H9 (cell line): ENCODE measurements around the gene TET3. TPM values are rescaled to one million over a fixed set of nuclear protein-coding genes. Genes with fewer than 3 reads are reported as not detected.

Experiments
- DNase-seq: peaks from one replicate; pipeline ENCODE4 v3.0.0-alpha.2; 2017
- H2AFZ ChIP-seq: one replicate; pipeline ENCODE4 v1.6.1; 2013; ENCODE audit warnings: mild to moderate bottlenecking, low read length, control low read depth, moderate library complexity
- H2AK5ac ChIP-seq: 2 replicates; pipeline ENCODE4 v1.6.1; 2013; ENCODE audit warnings: low read length, control low read depth, mixed read lengths; ENCODE audit not compliant: insufficient read length
- H2BK120ac ChIP-seq: one replicate; pipeline ENCODE4 v1.6.1; 2013; ENCODE audit warnings: low read depth, mild to moderate bottlenecking, low read length, control low read depth, inconsistent platforms; ENCODE audit not compliant: poor library complexity, severe bottlenecking
- H2BK12ac ChIP-seq: 2 replicates; pipeline ENCODE4 v1.6.1; 2013; ENCODE audit warnings: low read length, control low read depth, mixed read lengths, low read depth; ENCODE audit not compliant: insufficient read length
- H2BK15ac ChIP-seq: 2 replicates; pipeline ENCODE4 v1.6.1; 2013; ENCODE audit warnings: low read depth, low read length, control low read depth
- H2BK20ac ChIP-seq: one replicate; pipeline ENCODE4 v1.6.1; 2013; ENCODE audit warnings: low read depth, mild to moderate bottlenecking, low read length, control low read depth, inconsistent platforms; ENCODE audit not compliant: poor library complexity, severe bottlenecking
- H2BK5ac ChIP-seq: 2 replicates; pipeline ENCODE4 v1.6.1; 2013; ENCODE audit warnings: low read length, control low read depth, mixed read lengths; ENCODE audit not compliant: insufficient read length
- H3K14ac ChIP-seq: 2 replicates; pipeline ENCODE4 v1.6.1; 2013; ENCODE audit warnings: low read length, control low read depth; ENCODE audit not compliant: insufficient read depth
- H3K18ac ChIP-seq: 2 replicates; pipeline ENCODE4 v1.6.1; 2013; ENCODE audit warnings: low read depth, mild to moderate bottlenecking, mixed read lengths, low read length, control low read depth; ENCODE audit not compliant: insufficient read length
- H3K23ac ChIP-seq: 2 replicates; pipeline ENCODE4 v1.6.1; 2013; ENCODE audit warnings: low read length, control low read depth, mixed read lengths, low read depth; ENCODE audit not compliant: insufficient read length
- H3K23me2 ChIP-seq: 2 replicates; pipeline ENCODE4 v1.6.1; 2013; ENCODE audit warnings: low read depth, mild to moderate bottlenecking, mixed read lengths, low read length, control low read depth; ENCODE audit not compliant: insufficient read length, poor library complexity, severe bottlenecking
- H3K27ac ChIP-seq: 2 replicates; pipeline ENCODE4 v1.5.1; 2013; ENCODE audit warnings: low read length, control low read depth, mixed read lengths, low read depth; ENCODE audit not compliant: insufficient read length
- H3K27me3 ChIP-seq: 2 replicates; pipeline ENCODE4 v1.6.1; 2013; ENCODE audit warnings: low read length, control low read depth, inconsistent platforms; ENCODE audit not compliant: insufficient read depth
- H3K4ac ChIP-seq: 2 replicates; pipeline ENCODE4 v1.6.1; 2013; ENCODE audit warnings: low read depth, mild to moderate bottlenecking, control low read depth, inconsistent platforms, low read length, moderate library complexity
- H3K4me1 ChIP-seq: 2 replicates; pipeline ENCODE4 v1.6.1; 2013; ENCODE audit warnings: low read length, control low read depth, inconsistent platforms; ENCODE audit not compliant: insufficient read depth
- H3K4me2 ChIP-seq: 2 replicates; pipeline ENCODE4 v1.6.1; 2013; ENCODE audit warnings: low read length, control low read depth, mixed read lengths; ENCODE audit not compliant: insufficient read length, insufficient read depth
- H3K56ac ChIP-seq: 2 replicates; pipeline ENCODE4 v1.6.1; 2013; ENCODE audit warnings: low read depth, mild to moderate bottlenecking, mixed read lengths, low read length, control low read depth; ENCODE audit not compliant: insufficient read length
- H3K79me1 ChIP-seq: 2 replicates; pipeline ENCODE4 v1.6.1; 2013; ENCODE audit warnings: low read depth, mild to moderate bottlenecking, moderate library complexity, low read length, control low read depth, inconsistent platforms; ENCODE audit not compliant: insufficient read depth, poor library complexity, severe bottlenecking
- H3K79me2 ChIP-seq: 2 replicates; pipeline ENCODE4 v1.6.1; 2013; ENCODE audit warnings: low read length, control low read depth, inconsistent platforms; ENCODE audit not compliant: insufficient read depth
- H3K9ac ChIP-seq: 2 replicates; pipeline ENCODE4 v1.6.1; 2013; ENCODE audit warnings: low read length, control low read depth, mixed read lengths; ENCODE audit not compliant: insufficient read length; ENCODE audit errors: extremely low read depth
- H3K9me3 ChIP-seq: one replicate; pipeline ENCODE4 v1.6.1; 2013; ENCODE audit warnings: low read depth, low read length, inconsistent platforms; ENCODE audit not compliant: control insufficient read depth
- H3T11ph ChIP-seq: one replicate; pipeline ENCODE4 v1.6.1; 2013; ENCODE audit warnings: mild to moderate bottlenecking, low read length, control low read depth, inconsistent platforms
- H4K20me1 ChIP-seq: one replicate; pipeline ENCODE4 v1.6.1; 2013; ENCODE audit not compliant: control insufficient read depth, insufficient read length, insufficient read depth
- H4K5ac ChIP-seq: 2 replicates; pipeline ENCODE4 v1.6.1; 2013; ENCODE audit warnings: low read depth, mild to moderate bottlenecking, mixed read lengths, low read length, control low read depth; ENCODE audit not compliant: insufficient read length
- H4K8ac ChIP-seq: replicated peaks from 2 replicates; pipeline ENCODE4 v1.6.1; 2013; ENCODE audit warnings: low read length, control low read depth, mixed read lengths, low read depth; ENCODE audit not compliant: insufficient read length
- H4K91ac ChIP-seq: 2 replicates; pipeline ENCODE4 v1.6.1; 2013; ENCODE audit warnings: low read depth, mild to moderate bottlenecking, moderate library complexity, mixed read lengths, low read length, control low read depth; ENCODE audit not compliant: insufficient read length
- H3K27ac Mint-ChIP-seq, 3 experiments: 2 replicates in 2 of 3; 3 replicates in 1 of 3; pipeline ENCODE4 v1.8.0; 2020 to 2021; ENCODE audit warnings: mixed read lengths in 3 of 3, mild to moderate bottlenecking in 1 of 3, moderate library complexity in 1 of 3
- H3K27me3 Mint-ChIP-seq: 2 replicates; pipeline ENCODE4 v1.8.0; 2021; ENCODE audit warnings: low read depth, mild to moderate bottlenecking, moderate library complexity, mixed read lengths
- H3K36me3 Mint-ChIP-seq, 3 experiments: 2 replicates in 2 of 3; 3 replicates in 1 of 3; pipeline ENCODE4 v1.8.0; 2020 to 2021; ENCODE audit warnings: low read depth in 3 of 3, mixed read lengths in 3 of 3; ENCODE audit not compliant: insufficient read depth in 1 of 3
- H3K4me1 Mint-ChIP-seq, 2 experiments: 2 replicates each; pipeline ENCODE4 v1.8.0; 2020; ENCODE audit warnings: mixed read lengths in 2 of 2
- H3K4me3 Mint-ChIP-seq, 2 experiments: 2 replicates in 1 of 2; 3 replicates in 1 of 2; pipeline ENCODE4 v1.8.0; 2020 to 2021; ENCODE audit warnings: mild to moderate bottlenecking in 2 of 2, mixed read lengths in 2 of 2, moderate library complexity in 1 of 2
- H3K9me3 Mint-ChIP-seq, 2 experiments: 2 replicates in 1 of 2; 3 replicates in 1 of 2; pipeline ENCODE4 v1.8.0; 2020; ENCODE audit warnings: mild to moderate bottlenecking in 2 of 2, mixed read lengths in 2 of 2, moderate library complexity in 1 of 2
- CTCF ChIP-seq: fragments of 200-600 bp; sonication (generic); conservative IDR thresholded peaks from 3 replicates; pipeline ENCODE4 v1.8.0; 2021; ENCODE audit warnings: antibody characterized with exemption, mild to moderate bottlenecking
- WGBS: extraction: QIAGEN DNeasy Blood & Tissue Kit; methylation state at CpG from one replicate; pipeline ENCODE4 v1.1.7; 2013; ENCODE audit warnings: missing lambda C conversion rate, low lambda C conversion rate, mixed read lengths; ENCODE audit not compliant: insufficient read length; ENCODE audit errors: extremely low coverage; 5-methylcytosine and 5-hydroxymethylcytosine counted together
- total RNA-seq: library from RNA; stranded (reverse); gene quantifications from 2 replicates; pipeline ENCODE4 v1.2.1, GENCODE V29; 2021

TET3 gene
- total RNA-seq, 1 experiment from 2014 or later, result 24.7 TPM

- no peak overlapping the region for H3T11ph ChIP-seq
- H3K9me3 Mint-ChIP-seq, result peaks cover 8 to 11% of the 10 kb centered on the region in 2 experiments
- H2BK20ac ChIP-seq, result no peak overlapping the region
- no peak overlapping the region for H2BK120ac ChIP-seq
- no peak overlapping the region for H4K8ac ChIP-seq
- H3K27ac ChIP-seq, result no peak overlapping the region
- peaks cover 2% of the 10 kb centered on the region; the same call in 1 of the 2 replicates for H3K79me2 ChIP-seq
- H3K9ac ChIP-seq, result no peak overlapping the region
- no peak for TF ChIP-seq CTCF
- no peak overlapping the region for H2BK12ac ChIP-seq
- no peak overlapping the region for H4K91ac ChIP-seq
- peaks cover 4 to 18% (median 13%) of the 10 kb centered on the region in 3 experiments for H3K36me3 Mint-ChIP-seq
- peak overlapping the region in 1 of 3 experiments; percentile 9; a peak in 1 of 7 replicates for H3K27ac Mint-ChIP-seq
- DNase-seq, result no peak
- H3K4me2 ChIP-seq, result no peak overlapping the region
- no peaks in the 10 kb centered on the region for H3K27me3 ChIP-seq
- H3K23ac ChIP-seq, result no peak overlapping the region
- peaks cover 51 to 58% of the 10 kb centered on the region in 2 experiments for H3K4me1 Mint-ChIP-seq
- H3K9me3 ChIP-seq, result no peaks in the 10 kb centered on the region
- H2AFZ ChIP-seq, result no peak overlapping the region
- H3K27me3 Mint-ChIP-seq, result no peaks in the 10 kb centered on the region
- H3K79me1 ChIP-seq, result no peaks in the 10 kb centered on the region
- H3K23me2 ChIP-seq, result no peaks in the 10 kb centered on the region
- H2AK5ac ChIP-seq, result no peak overlapping the region
- no peak overlapping the region for H3K14ac ChIP-seq
- no peak overlapping the region for H2BK15ac ChIP-seq
- H3K4me3 Mint-ChIP-seq, result no peak overlapping the region
- no peak overlapping the region for H4K5ac ChIP-seq
- no peak overlapping the region for H3K4ac ChIP-seq
- no peak overlapping the region for H3K56ac ChIP-seq
- H3K4me1 ChIP-seq, result peaks cover 11% of the 10 kb centered on the region; the same call in 1 of the 2 replicates
- peaks cover 3% of the 10 kb centered on the region for H4K20me1 ChIP-seq
- no peak overlapping the region for H2BK5ac ChIP-seq
- H3K18ac ChIP-seq, result no peak overlapping the region
- WGBS, result no CpG with 5 or more reads among the region's 2 CpGs
Observed at GRCh38 chr2:74029714-74030397, 45.1 kb downstream of the TET3 start.
